ENCODE measurements around the gene SOHLH1.

SOHLH1 gene

DNA sequence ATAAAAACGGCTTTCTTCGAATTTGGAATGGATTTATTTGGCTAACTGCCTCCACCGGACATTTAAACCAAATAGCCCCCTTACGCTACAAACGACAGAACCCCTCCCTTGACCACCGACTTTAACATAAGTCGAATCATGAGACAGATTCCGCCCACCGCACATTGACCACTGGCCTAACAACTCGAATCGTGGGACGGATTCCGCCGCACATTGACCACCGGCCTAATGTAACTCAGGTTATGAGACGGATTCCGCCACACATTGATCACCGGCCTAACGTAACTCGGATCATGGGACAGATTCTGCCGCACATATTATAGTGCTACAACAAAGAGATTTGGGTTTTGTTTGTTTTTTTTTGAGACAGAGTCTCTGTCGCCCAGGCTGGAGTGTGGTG, 38.9 kb downstream of the SOHLH1 start:
- H3K4me3 ChIP-seq (ENCODE audit: low read length): no peak overlapping the region
- DNase-seq (ENCODE audit: low read depth): no peak
- TF ChIP-seq CTCF (conservative IDR thresholded peaks at IDR 0.05; ENCODE audit: low read length): no peak

GRCh38 chr9:135659252-135659651, 40.0 kb downstream of the SOHLH1 start:
- no peak for TF ChIP-seq CTCF (conservative IDR thresholded peaks at IDR 0.05; ENCODE audit: low read length)
- no peak overlapping the region for H3K4me3 ChIP-seq (ENCODE audit: low read length)

GRCh38 chr9:135657416-135657815, 41.9 kb downstream of the SOHLH1 start:
- DNase-seq (ENCODE audit: low read depth): no peak
- H3K4me3 ChIP-seq (ENCODE audit: low read length): no peak overlapping the region
- no peak for TF ChIP-seq CTCF (conservative IDR thresholded peaks at IDR 0.05; ENCODE audit: low read length)

More at GRCh38 chr9:135659252-135659651, 40.0 kb downstream of the SOHLH1 start:
- DNase-seq (ENCODE audit: low read depth): no peak

DNA sequence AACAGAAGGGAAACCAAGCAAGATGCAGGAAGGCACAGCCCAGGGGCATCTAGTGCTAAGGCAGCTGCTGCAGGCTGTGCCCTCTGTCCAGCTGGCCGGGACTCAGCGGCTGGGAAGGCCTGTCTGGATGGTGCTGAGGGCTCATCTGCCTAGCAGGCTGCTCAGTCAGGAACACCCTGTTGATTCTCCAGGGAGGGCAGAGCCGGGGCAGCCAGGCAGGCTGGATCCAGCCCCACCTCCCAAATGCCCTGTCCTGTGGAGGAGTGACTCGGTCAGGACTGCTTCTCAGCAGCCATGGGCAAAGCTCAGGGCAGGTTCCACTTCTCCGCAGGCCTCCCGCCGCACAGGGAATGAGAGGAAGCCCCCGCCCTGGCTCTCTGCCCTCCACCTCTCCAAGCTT, 44.0 kb downstream of the SOHLH1 start:
- no peak for TF ChIP-seq CTCF (conservative IDR thresholded peaks at IDR 0.05; ENCODE audit: low read length)
- no peak overlapping the region for H3K4me3 ChIP-seq (ENCODE audit: low read length)
- no peak for DNase-seq (ENCODE audit: low read depth)

GRCh38 chr9:135650408-135650807, 48.9 kb downstream of the SOHLH1 start:
- TF ChIP-seq CTCF (conservative IDR thresholded peaks at IDR 0.05; ENCODE audit: low read length): no peak
- DNase-seq (ENCODE audit: low read depth): no peak
- no peak overlapping the region for H3K4me3 ChIP-seq (ENCODE audit: low read length)

GRCh38 chr9:135649508-135649907, 49.8 kb downstream of the SOHLH1 start:
- TF ChIP-seq CTCF (conservative IDR thresholded peaks at IDR 0.05; ENCODE audit: low read length): no peak
- no peak for DNase-seq (ENCODE audit: low read depth)
- H3K4me3 ChIP-seq (ENCODE audit: low read length): no peak overlapping the region

DNA sequence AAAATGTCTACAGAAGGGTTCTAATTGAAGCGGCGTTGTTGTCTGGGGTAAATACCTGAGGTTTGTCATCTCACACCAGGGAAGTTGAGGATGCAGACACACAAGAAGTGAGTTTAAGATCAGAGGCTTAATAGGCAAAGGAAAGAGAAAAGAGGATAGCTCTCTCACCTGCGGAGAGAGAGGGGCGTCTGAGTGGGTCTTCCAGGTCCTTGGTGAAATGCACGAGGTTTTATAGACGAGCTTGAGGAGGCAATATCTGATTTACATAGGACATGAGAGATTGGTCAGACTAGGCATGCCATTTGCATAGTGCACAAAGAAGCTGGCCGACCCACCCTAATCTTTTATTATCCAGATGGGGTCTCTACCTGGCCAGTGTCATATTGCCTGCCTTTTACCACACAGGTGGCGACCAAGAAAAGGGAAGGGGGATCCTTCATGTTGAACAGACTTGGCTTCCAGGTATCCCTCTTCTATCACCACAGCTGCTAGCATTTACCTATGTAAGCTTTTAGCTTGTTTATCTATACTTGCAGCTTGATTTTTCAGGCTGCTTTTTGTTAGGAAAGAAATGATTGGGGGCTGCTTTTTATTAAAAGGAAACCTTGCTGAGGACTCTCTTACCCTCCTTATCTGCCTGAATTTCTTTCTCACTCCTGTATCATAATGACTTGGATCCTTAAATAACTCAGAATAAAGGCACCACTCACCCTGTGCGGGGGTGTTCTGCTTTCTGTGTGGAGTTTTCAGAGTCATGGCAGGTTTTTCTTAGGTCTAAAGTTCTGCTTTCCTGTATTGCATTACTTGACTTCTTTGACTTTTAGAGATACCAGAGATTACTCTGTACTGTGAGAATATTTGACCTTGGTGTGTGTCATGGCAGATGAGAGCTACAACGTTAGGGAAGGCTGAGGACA, 50.5 kb downstream of the SOHLH1 start:
- H3K4me3 ChIP-seq (ENCODE audit: low read length): no peak overlapping the region
- TF ChIP-seq CTCF (conservative IDR thresholded peaks at IDR 0.05; ENCODE audit: low read length): no peak
- no peak for DNase-seq (ENCODE audit: low read depth)

Data from AG10803 (cell line).